ENCODE results near the gene USP50. TPM values are rescaled to one million over a fixed set of nuclear protein-coding genes. Genes with fewer than 3 reads are reported as not detected.

USP50 gene
- total and polyA plus RNA-seq, 2 donors (not counting 3 experiments of a cell fraction or from before 2014, with no cell fraction given): not detected

DNA sequence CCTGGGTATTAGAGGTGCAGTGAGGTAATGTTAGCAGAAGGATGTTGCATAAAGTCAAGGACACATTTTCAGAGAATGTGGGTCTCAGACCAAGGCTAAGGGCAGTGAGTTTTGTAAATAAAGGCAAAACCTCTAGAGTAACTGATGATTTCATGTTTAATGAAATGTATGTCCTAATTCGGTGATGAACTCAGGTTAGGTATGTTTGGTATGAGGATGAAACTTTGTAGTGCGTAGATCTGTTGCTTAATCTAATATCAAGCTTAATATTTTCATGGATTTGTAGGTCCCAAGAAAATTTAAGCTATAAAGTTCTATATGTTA, 3.6 kb downstream of the USP50 start:
- Histone ChIP-seq H3K79me2 (ENCODE audit: control insufficient read depth, insufficient read depth, low read length) (no peaks in the 10 kb centered on the region), H3K36me3 (ENCODE audit: control insufficient read depth in 2 of 2, extremely low read depth in 1 of 2, insufficient read depth in 2 of 2, low read length in 2 of 2) (no peaks in the 10 kb centered on the region), H3K27ac (ENCODE audit: insufficient read depth, low read depth, low read length) (no peak overlapping the region), H2AFZ (ENCODE audit: low read depth, low read length) (no peak overlapping the region), H3K9me3 (replicated peaks; ENCODE audit: control insufficient read depth, insufficient read depth, low read length) (no peaks in the 10 kb centered on the region), H3K27me3 (ENCODE audit: control insufficient read depth in 2 of 2, insufficient read depth in 2 of 2, low read length in 2 of 2) (peaks cover 0 to 3% of the 10 kb centered on the region in 2 experiments), H3K9me1 (replicated peaks; ENCODE audit: control insufficient read depth, extremely low read depth, insufficient read depth, low read length) (no peaks in the 10 kb centered on the region), H3K9ac (replicated peaks; ENCODE audit: extremely low read depth, insufficient read depth, low read length) (no peak overlapping the region), H3K4me1 (ENCODE audit: control insufficient read depth, extremely low read depth, insufficient read depth, low read length) (no peaks in the 10 kb centered on the region), H4K20me1 (replicated peaks; ENCODE audit: control insufficient read depth, extremely low read depth, insufficient read depth, low read length) (no peaks in the 10 kb centered on the region), H3K4me3 (replicated peaks in 1 of 3; ENCODE audit: insufficient read depth in 1 of 3, low read depth in 1 of 3, low read length in 3 of 3) (no peak overlapping the region), H3K4me2 (ENCODE audit: insufficient read depth, low read length) (no peak overlapping the region)
- intact Hi-C loops (cut with micrococcal nuclease): no loop called here
- no TSS peak for BruUV-seq (replicated peaks)
- DNase-seq (ENCODE audit: low read depth, low spot score) (no peak), FAIRE-seq (no peak)
- CTCF ChIA-PET: interaction anchor here (0.5 to 2.1 kb wide), 3 partner anchors 11 to 659 kb away, joined by 3 to 4 read pairs (median 3); no protein-coding TSS in a partner anchor
- POLR2A ChIA-PET: no interaction called here
- dilution Hi-C loops (cut with MboI; ENCODE audit: extremely low pct_ligation_motif_present, low sequenced_read_pairs): no loop called here
- TF ChIP-seq, protein P1, sequence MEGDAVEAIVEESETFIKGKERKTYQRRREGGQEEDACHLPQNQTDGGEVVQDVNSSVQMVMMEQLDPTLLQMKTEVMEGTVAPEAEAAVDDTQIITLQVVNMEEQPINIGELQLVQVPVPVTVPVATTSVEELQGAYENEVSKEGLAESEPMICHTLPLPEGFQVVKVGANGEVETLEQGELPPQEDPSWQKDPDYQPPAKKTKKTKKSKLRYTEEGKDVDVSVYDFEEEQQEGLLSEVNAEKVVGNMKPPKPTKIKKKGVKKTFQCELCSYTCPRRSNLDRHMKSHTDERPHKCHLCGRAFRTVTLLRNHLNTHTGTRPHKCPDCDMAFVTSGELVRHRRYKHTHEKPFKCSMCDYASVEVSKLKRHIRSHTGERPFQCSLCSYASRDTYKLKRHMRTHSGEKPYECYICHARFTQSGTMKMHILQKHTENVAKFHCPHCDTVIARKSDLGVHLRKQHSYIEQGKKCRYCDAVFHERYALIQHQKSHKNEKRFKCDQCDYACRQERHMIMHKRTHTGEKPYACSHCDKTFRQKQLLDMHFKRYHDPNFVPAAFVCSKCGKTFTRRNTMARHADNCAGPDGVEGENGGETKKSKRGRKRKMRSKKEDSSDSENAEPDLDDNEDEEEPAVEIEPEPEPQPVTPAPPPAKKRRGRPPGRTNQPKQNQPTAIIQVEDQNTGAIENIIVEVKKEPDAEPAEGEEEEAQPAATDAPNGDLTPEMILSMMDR (IDR thresholded peaks at IDR 0.05; ENCODE audit: extremely low read depth in 1 of 2, insufficient read depth in 1 of 2, low read depth in 1 of 2, low read length in 2 of 2): no peak
- TF ChIP-seq JUN (IDR thresholded peaks at IDR 0.05; ENCODE audit: borderline replicate concordance, insufficient read depth, insufficient read length, low read depth) (no peak), POLR2AphosphoS5 (IDR thresholded peaks at IDR 0.05; ENCODE audit: insufficient read depth, low read depth, low read length) (no peak), POLR2A (IDR thresholded peaks at IDR 0.05; ENCODE audit: low read depth, low read length) (no peak), GATA2 (IDR thresholded peaks at IDR 0.05; ENCODE audit: insufficient read depth, insufficient read length, low read depth, low read length) (no peak), EZH2 (IDR thresholded peaks at IDR 0.05; ENCODE audit: borderline replicate concordance, low read depth, low read length, severe bottlenecking) (no peak), FOS (IDR thresholded peaks at IDR 0.05; ENCODE audit: borderline replicate concordance, insufficient read depth, low read length) (no peak), MYC (IDR thresholded peaks at IDR 0.05; ENCODE audit: low read depth, low read length) (no peak)
- TF ChIP-seq, protein P2, sequence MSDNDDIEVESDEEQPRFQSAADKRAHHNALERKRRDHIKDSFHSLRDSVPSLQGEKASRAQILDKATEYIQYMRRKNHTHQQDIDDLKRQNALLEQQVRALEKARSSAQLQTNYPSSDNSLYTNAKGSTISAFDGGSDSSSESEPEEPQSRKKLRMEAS (IDR thresholded peaks at IDR 0.05; ENCODE audit: insufficient read depth, insufficient read length): no peak
